Mesothelial cell of epicardium (in vitro differentiated cells): Measurements from ENCODE around the gene FAAP20. TPM values are rescaled to one million over a fixed set of nuclear protein-coding genes. Genes with fewer than 3 reads are reported as not detected.
A peak's percentile ranks its signal among the peaks of the same experiment; 100 is the strongest.

Experiments used
- DNase-seq, 2 experiments: peaks; one replicate each; pipeline ENCODE4 v3.0.0; 2021; ENCODE audit warnings: low spot score in 2 of 2; ENCODE audit not compliant: unreplicated experiment in 2 of 2
- H3K27ac Mint-ChIP-seq: 2 replicates; pipeline ENCODE4 v1.8.0; 2021; ENCODE audit warnings: mixed read lengths
- H3K27me3 Mint-ChIP-seq: 2 replicates; pipeline ENCODE4 v1.8.0; 2021; ENCODE audit warnings: low read depth, mixed read lengths
- H3K36me3 Mint-ChIP-seq: 2 replicates; pipeline ENCODE4 v1.8.0; 2021; ENCODE audit warnings: mixed read lengths
- H3K4me1 Mint-ChIP-seq: 2 replicates; pipeline ENCODE4 v1.8.0; 2021; ENCODE audit warnings: mixed read lengths
- H3K4me3 Mint-ChIP-seq: 2 replicates; pipeline ENCODE4 v1.8.0; 2021; ENCODE audit warnings: mild to moderate bottlenecking, moderate library complexity, mixed read lengths
- H3K9me3 Mint-ChIP-seq: 2 replicates; pipeline ENCODE4 v1.8.0; 2021; ENCODE audit warnings: mixed read lengths
- total RNA-seq: library from RNA; stranded (reverse); gene quantifications from 3 replicates; pipeline ENCODE4 v1.2.1, GENCODE V29; 2021
- TF ChIP-seq, protein P1 (sequence below): fragments of 200-600 bp; sonication (generic); IDR thresholded peaks from one replicate; pipeline ENCODE4 v1.5.0; 2021; ENCODE audit warnings: antibody characterized with exemption; ENCODE audit not compliant: unreplicated experiment

Gene FAAP20
- total RNA-seq, 1 donor from 2014 or later, result 92.2 TPM

DNA sequence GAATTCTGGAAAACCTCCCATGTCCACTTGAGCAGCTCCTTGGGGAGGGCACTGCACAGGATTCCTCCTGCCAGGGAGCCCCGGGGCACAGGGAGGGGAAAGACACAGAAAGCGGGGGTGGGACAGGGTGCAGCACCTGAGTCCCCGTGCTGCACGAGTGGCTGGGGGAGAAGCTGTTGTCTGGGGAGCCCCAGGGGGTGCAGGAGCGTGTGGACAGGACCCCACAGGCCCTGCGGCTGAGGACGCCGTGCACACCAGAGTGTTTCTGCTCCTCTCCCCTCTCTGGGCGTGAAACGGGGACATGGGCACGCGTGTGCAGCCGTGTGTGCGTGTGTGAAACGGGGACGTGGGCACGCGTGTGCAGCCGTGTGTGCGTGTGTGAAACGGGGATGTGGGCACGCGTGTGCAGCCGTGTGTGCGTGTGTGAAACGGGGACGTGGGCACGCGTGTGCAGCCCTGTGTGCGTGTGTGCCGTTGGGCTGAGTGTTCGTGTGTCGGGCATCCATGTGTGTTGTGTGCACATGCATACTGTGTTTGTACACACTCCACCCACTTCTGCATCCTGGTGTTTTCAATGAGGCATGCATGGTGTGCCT, 21.9 kb downstream of the FAAP20 start:
- Mint-ChIP-seq H3K27me3 (no peaks in the 10 kb centered on the region), H3K4me3 (no peak overlapping the region), H3K9me3 (no peaks in the 10 kb centered on the region), H3K4me1 (peaks cover 7% of the 10 kb centered on the region), H3K27ac (no peak overlapping the region), H3K36me3 (peaks cover 19% of the 10 kb centered on the region)
- DNase-seq, result no peak
- TF ChIP-seq, protein P1, sequence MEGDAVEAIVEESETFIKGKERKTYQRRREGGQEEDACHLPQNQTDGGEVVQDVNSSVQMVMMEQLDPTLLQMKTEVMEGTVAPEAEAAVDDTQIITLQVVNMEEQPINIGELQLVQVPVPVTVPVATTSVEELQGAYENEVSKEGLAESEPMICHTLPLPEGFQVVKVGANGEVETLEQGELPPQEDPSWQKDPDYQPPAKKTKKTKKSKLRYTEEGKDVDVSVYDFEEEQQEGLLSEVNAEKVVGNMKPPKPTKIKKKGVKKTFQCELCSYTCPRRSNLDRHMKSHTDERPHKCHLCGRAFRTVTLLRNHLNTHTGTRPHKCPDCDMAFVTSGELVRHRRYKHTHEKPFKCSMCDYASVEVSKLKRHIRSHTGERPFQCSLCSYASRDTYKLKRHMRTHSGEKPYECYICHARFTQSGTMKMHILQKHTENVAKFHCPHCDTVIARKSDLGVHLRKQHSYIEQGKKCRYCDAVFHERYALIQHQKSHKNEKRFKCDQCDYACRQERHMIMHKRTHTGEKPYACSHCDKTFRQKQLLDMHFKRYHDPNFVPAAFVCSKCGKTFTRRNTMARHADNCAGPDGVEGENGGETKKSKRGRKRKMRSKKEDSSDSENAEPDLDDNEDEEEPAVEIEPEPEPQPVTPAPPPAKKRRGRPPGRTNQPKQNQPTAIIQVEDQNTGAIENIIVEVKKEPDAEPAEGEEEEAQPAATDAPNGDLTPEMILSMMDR, result no peak

DNA sequence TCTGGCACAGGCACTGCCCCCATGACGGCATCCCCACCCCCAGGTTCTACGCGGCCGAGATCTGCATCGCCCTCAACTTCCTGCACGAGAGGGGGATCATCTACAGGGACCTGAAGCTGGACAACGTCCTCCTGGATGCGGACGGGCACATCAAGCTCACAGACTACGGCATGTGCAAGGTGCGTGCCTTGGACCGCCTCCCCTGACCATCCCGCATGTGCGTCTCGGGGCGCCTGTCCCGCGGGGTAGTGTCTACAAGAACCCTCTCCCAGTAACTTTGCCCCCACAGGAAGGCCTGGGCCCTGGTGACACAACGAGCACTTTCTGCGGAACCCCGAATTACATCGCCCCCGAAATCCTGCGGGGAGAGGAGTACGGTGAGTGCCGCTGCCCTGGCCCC, 22.6 kb downstream of the FAAP20 start:
- H3K27me3 Mint-ChIP-seq, result no peaks in the 10 kb centered on the region
- peaks cover 7% of the 10 kb centered on the region for H3K4me1 Mint-ChIP-seq
- no peak for DNase-seq
- no peaks in the 10 kb centered on the region for H3K9me3 Mint-ChIP-seq
- peaks cover 19% of the 10 kb centered on the region for H3K36me3 Mint-ChIP-seq
- H3K4me3 Mint-ChIP-seq, result no peak overlapping the region
- TF ChIP-seq, protein P1, result no peak
- no peak overlapping the region for H3K27ac Mint-ChIP-seq

DNA sequence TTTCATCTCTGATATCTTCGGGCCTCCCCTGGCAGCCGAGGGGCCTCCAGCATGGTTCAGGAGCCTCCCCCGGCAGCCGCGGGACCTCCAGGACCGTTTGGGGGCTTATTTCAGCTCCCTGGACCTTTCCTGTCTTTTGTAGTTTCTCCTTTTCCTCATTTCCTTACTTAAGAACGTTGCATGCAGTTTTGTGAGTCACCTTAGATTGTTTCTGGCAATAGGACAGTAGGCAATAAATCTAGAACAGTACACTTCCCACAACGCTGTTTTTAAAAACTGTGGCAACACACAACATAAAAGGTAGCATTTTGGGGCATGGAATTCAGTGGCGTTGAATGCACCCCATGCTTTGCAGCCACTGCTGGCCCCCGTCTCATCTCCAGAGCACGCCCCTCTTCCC, 24.4 kb downstream of the FAAP20 start:
- H3K4me3 Mint-ChIP-seq, result no peak overlapping the region
- H3K27ac Mint-ChIP-seq, result no peak overlapping the region

DNA sequence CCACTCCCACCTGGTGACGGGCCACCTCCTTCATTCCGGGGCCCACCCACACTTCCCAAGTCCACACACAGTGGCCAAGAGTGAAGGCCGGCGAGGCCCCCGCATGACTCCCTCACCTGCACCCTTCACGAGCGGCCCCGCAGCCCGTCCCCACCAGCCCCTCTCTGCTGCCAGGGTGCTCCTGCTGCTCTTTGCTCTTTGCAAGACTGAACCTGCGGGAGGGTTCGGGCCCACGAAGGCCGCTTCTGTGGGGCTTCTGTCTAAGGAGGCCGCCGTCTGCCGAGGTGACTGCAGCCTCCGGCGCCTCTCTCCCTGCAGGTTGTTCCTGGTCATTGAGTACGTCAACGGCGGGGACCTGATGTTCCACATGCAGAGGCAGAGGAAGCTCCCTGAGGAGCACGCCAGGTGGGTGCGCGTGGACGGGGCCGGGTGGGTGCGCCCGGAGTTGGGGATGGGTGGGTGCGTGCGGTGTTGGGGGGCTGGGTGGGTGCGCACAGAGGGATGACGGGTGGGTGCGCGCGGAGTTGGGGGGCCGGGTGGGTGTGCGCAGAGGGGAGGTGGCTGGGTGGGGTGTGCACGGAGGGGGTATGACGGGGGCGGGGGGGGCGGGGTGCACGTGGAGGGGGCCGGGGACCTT, 25.3 kb downstream of the FAAP20 start:
- Mint-ChIP-seq H3K4me3 (no peak overlapping the region), H3K36me3 (peaks cover 26% of the 10 kb centered on the region), H3K27me3 (no peaks in the 10 kb centered on the region), H3K9me3 (no peaks in the 10 kb centered on the region), H3K27ac (no peak overlapping the region), H3K4me1 (peaks cover 3% of the 10 kb centered on the region)
- DNase-seq, result no peak
- TF ChIP-seq, protein P1, result no peak

More for the DNA sequence above, 24.4 kb downstream of the FAAP20 start:
- Mint-ChIP-seq H3K9me3 (no peaks in the 10 kb centered on the region), H3K36me3 (peaks cover 18% of the 10 kb centered on the region), H3K27me3 (no peaks in the 10 kb centered on the region), H3K4me1 (peaks cover 7% of the 10 kb centered on the region)
- TF ChIP-seq, protein P1, result no peak
- no peak for DNase-seq

DNA sequence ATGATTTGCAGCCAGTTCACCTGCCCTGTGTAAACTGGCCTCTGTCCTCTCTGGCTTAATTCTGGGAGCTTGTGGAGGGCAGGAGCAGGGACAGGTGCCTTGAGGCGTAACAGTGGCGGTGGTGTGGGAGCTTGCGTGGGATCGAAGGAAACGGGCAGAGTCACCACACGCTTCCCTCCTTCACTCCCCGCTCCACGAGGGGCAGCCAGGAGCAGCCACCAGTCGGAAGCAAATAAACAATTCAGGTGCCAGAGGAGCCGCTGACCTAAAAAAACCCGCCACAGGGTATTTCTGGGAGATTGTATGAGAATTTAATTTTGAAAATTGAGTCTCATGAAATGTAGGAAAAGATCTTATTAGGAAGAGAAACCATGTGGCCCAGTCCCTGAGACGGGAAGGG, 26.0 kb downstream of the FAAP20 start:
- H3K27ac Mint-ChIP-seq, result peak overlapping the region; percentile 16
- H3K4me3 Mint-ChIP-seq, result no peak overlapping the region
- H3K27me3 Mint-ChIP-seq, result no peaks in the 10 kb centered on the region
- H3K36me3 Mint-ChIP-seq, result peaks cover 30% of the 10 kb centered on the region
- DNase-seq, result no peak
- H3K9me3 Mint-ChIP-seq, result no peaks in the 10 kb centered on the region
- H3K4me1 Mint-ChIP-seq, result no peaks in the 10 kb centered on the region
- TF ChIP-seq, protein P1, result no peak
